Panc1 (cell line): ENCODE data around the gene FAM186B. TPM values are rescaled to one million over a fixed set of nuclear protein-coding genes. Genes with fewer than 3 reads are reported as not detected.

Source experiments
- ATAC-seq: fragments of 200-7000 bp; cut with Tn5 transposase; 2 replicates; pipeline ENCODE4 v1.9.1; 2020; ENCODE audit warnings: mild to moderate bottlenecking, moderate library complexity
- BruUV-seq: library from RNA; stranded (reverse); fragments of 400-500 nt; replicated peaks from 2 replicates; lab custom pipeline; 2021; lab: Mats Ljungman, UMichigan
- CTCF ChIA-PET: fragments of 300-600 bp; sonication (Branson Sonifier 250); formaldehyde crosslinking; loops from one replicate; lab custom pipeline; 2022; ENCODE audit warnings: antibody characterized with exemption; lab: Charles Lee
- POLR2A ChIA-PET: fragments of 300-600 bp; sonication (Branson Sonifier 250); formaldehyde crosslinking; loops from one replicate; lab custom pipeline; 2022; ENCODE audit warnings: antibody characterized with exemption; lab: Charles Lee
- DNase-seq: peaks from one replicate; pipeline ENCODE4 v3.0.0-alpha.2; 2010; ENCODE audit warnings: low read depth, low spot score
- H3K27ac ChIP-seq: 2 replicates; pipeline ENCODE4 v1.5.1; 2011; ENCODE audit warnings: mild to moderate bottlenecking, low read length, inconsistent platforms
- H3K27me3 ChIP-seq: fragments of 200-500 bp; sonication (Bioruptor generic); 2 replicates; pipeline ENCODE4 v1.6.0; 2014; ENCODE audit warnings: low read length, inconsistent platforms; ENCODE audit not compliant: control insufficient read depth, insufficient read depth
- H3K36me3 ChIP-seq: fragments of 200-500 bp; sonication (Bioruptor generic); 2 replicates; pipeline ENCODE4 v1.5.1; 2014; ENCODE audit warnings: inconsistent platforms, mild to moderate bottlenecking, low read length, moderate library complexity; ENCODE audit not compliant: control insufficient read depth, insufficient read depth
- H3K4me1 ChIP-seq: 2 replicates; pipeline ENCODE4 v1.5.1; 2011; ENCODE audit warnings: inconsistent platforms, mild to moderate bottlenecking, low read length, moderate library complexity; ENCODE audit not compliant: control insufficient read depth, insufficient read depth
- H3K4me3 ChIP-seq, 2 experiments: 2 replicates each; pipeline ENCODE4 v1.5.1; 2011 to 2012; ENCODE audit warnings: low read depth in 2 of 2, low read length in 2 of 2, mild to moderate bottlenecking in 2 of 2, inconsistent platforms in 1 of 2, moderate library complexity in 1 of 2
- H3K9me3 ChIP-seq: fragments of 200-500 bp; sonication (Bioruptor generic); 2 replicates; pipeline ENCODE4 v1.5.1; 2014; ENCODE audit warnings: low read depth, mild to moderate bottlenecking, inconsistent platforms, low read length, moderate library complexity; ENCODE audit not compliant: control insufficient read depth, insufficient read depth
- POLR2AphosphoS5 ChIP-seq: IDR thresholded peaks from 2 replicates; pipeline ENCODE4 v1.6.1; 2012; ENCODE audit warnings: mild to moderate bottlenecking, low read depth, low read length, moderate library complexity
- SIN3A ChIP-seq: IDR thresholded peaks from 2 replicates; pipeline ENCODE4 v1.6.1; 2012; ENCODE audit warnings: low read depth, mild to moderate bottlenecking, low read length, moderate library complexity, borderline replicate concordance; ENCODE audit not compliant: insufficient read depth
- TCF7L2 ChIP-seq: IDR thresholded peaks from 2 replicates; pipeline ENCODE4 v1.6.1; 2011; ENCODE audit warnings: mild to moderate bottlenecking, low read depth, low read length, inconsistent platforms
- in situ Hi-C: cut with HindIII; loops from 2 replicates; pipeline ENCODE4 v1.10.0; 2016; ENCODE audit warnings: low sequenced_read_pairs, low pct_unique_long_range_greater_than_20kb
- intact Hi-C: fragments of 100-400 bp; cut with micrococcal nuclease; formaldehyde crosslinking; loops from one replicate; pipeline ENCODE4 v1.10.0; 2022; ENCODE audit not compliant: unreplicated experiment
- total RNA-seq: library from RNA; stranded (reverse); gene quantifications from one replicate; pipeline ENCODE4 v1.2.1, GENCODE V29; 2021; ENCODE audit not compliant: unreplicated experiment
- TF ChIP-seq, protein P1 (sequence below): fragments of 450-650 bp; IDR thresholded peaks from 2 replicates; pipeline ENCODE4 v1.5.1; 2017; ENCODE audit warnings: mild to moderate bottlenecking
- TF ChIP-seq, protein P2 (sequence below), 2 experiments: IDR thresholded peaks; 2 replicates each; pipeline ENCODE4 v1.6.1; 2011 to 2012; ENCODE audit warnings: low read depth in 2 of 2, control low read depth in 1 of 2, low read length in 1 of 2, mild to moderate bottlenecking in 1 of 2, moderate library complexity in 1 of 2; ENCODE audit not compliant: insufficient read depth in 1 of 2

FAM186B gene
- total RNA-seq, 1 experiment from 2014 or later, result 0.13 TPM

GRCh38 chr12:49643135-49643534 is 37.7 kb upstream of the FAM186B start:
- CTCF ChIA-PET, result interaction anchor here (1.0 kb wide), 1 partner anchor 103 kb away, joined by 3 read pairs; no protein-coding TSS in a partner anchor
- Histone ChIP-seq H3K27ac (no peak overlapping the region), H3K4me3 (no peak overlapping the region), H3K9me3 (no peaks in the 10 kb centered on the region), H3K4me1 (peaks cover 3% of the 10 kb centered on the region; the same call in 1 of the 2 replicates), H3K27me3 (no peaks in the 10 kb centered on the region), H3K36me3 (peaks cover 10% of the 10 kb centered on the region)
- no TSS peak for BruUV-seq
- TF ChIP-seq, protein P1, sequence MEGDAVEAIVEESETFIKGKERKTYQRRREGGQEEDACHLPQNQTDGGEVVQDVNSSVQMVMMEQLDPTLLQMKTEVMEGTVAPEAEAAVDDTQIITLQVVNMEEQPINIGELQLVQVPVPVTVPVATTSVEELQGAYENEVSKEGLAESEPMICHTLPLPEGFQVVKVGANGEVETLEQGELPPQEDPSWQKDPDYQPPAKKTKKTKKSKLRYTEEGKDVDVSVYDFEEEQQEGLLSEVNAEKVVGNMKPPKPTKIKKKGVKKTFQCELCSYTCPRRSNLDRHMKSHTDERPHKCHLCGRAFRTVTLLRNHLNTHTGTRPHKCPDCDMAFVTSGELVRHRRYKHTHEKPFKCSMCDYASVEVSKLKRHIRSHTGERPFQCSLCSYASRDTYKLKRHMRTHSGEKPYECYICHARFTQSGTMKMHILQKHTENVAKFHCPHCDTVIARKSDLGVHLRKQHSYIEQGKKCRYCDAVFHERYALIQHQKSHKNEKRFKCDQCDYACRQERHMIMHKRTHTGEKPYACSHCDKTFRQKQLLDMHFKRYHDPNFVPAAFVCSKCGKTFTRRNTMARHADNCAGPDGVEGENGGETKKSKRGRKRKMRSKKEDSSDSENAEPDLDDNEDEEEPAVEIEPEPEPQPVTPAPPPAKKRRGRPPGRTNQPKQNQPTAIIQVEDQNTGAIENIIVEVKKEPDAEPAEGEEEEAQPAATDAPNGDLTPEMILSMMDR, result no peak
- TF ChIP-seq POLR2AphosphoS5 (no peak), SIN3A (no peak), TCF7L2 (no peak)
- TF ChIP-seq, protein P2, sequence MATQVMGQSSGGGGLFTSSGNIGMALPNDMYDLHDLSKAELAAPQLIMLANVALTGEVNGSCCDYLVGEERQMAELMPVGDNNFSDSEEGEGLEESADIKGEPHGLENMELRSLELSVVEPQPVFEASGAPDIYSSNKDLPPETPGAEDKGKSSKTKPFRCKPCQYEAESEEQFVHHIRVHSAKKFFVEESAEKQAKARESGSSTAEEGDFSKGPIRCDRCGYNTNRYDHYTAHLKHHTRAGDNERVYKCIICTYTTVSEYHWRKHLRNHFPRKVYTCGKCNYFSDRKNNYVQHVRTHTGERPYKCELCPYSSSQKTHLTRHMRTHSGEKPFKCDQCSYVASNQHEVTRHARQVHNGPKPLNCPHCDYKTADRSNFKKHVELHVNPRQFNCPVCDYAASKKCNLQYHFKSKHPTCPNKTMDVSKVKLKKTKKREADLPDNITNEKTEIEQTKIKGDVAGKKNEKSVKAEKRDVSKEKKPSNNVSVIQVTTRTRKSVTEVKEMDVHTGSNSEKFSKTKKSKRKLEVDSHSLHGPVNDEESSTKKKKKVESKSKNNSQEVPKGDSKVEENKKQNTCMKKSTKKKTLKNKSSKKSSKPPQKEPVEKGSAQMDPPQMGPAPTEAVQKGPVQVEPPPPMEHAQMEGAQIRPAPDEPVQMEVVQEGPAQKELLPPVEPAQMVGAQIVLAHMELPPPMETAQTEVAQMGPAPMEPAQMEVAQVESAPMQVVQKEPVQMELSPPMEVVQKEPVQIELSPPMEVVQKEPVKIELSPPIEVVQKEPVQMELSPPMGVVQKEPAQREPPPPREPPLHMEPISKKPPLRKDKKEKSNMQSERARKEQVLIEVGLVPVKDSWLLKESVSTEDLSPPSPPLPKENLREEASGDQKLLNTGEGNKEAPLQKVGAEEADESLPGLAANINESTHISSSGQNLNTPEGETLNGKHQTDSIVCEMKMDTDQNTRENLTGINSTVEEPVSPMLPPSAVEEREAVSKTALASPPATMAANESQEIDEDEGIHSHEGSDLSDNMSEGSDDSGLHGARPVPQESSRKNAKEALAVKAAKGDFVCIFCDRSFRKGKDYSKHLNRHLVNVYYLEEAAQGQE (IDR thresholded peaks at IDR 0.05; ENCODE audit: insufficient read depth in 1 of 2, low read depth in 2 of 2, low read length in 1 of 2), result no peak
- no peak for ATAC-seq
- in situ Hi-C loops (no loop called here), intact Hi-C loops (loop anchor here (10.0 kb wide), 1 partner anchor 102 kb away; the partner anchor contains the start of gene TMBIM6)
- POLR2A ChIA-PET, result no interaction called here
- DNase-seq, result no peak

DNA sequence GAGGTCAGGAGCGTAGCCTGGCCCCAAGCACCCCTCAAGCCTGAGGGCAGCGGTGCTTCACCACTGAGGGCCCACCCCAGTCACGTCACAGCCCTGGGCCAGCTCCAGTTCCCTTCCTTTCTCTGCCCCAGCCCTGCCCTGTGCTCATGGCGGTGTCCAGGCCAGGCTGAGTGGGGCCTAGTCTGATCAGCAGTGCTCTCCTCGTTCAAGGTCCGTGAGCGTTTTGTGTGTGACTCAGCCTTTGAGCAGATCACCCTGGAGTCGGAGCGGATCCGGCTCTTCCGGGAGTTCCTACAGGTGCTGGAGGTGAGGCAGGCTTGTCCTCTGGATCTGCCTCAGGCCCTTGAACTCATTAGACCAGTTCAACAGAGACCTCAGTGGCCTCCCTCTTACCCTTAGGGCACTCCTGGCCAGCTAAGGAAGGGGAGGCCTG is 36.9 kb upstream of the FAM186B start:
- ATAC-seq (no peak; the same call in 1 of the 2 replicates), DNase-seq (no peak)
- H3K27me3 ChIP-seq, result no peaks in the 10 kb centered on the region
- in situ Hi-C loops (no loop called here), intact Hi-C loops (loop anchor here (10.0 kb wide), 1 partner anchor 102 kb away; the partner anchor contains the start of gene TMBIM6)
- H3K36me3 ChIP-seq, result peaks cover 10% of the 10 kb centered on the region
- ChIA-PET POLR2A (interaction anchor here (0.5 kb wide), 1 partner anchor 109 kb away, joined by 10 read pairs; no protein-coding TSS in a partner anchor), CTCF (no interaction called here)
- TF ChIP-seq, protein P1, result no peak
- TF ChIP-seq TCF7L2 (no peak), SIN3A (no peak)
- no TSS peak for BruUV-seq
- no peak overlapping the region for H3K27ac ChIP-seq
- no peaks in the 10 kb centered on the region for H3K9me3 ChIP-seq
- H3K4me1 ChIP-seq, result peaks cover 3% of the 10 kb centered on the region; the same call in 1 of the 2 replicates
- no peak overlapping the region for H3K4me3 ChIP-seq
